T-helper 17 cell (primary cell): Measurements from ENCODE around the gene CST5. TPM values are rescaled to one million over a fixed set of nuclear protein-coding genes. Genes with fewer than 3 reads are reported as not detected.
"Not testable (repeated sequence)": the region's sequence is repeated elsewhere in the genome, so short reads cannot be mapped to it uniquely, and the experiment has no call there.

ENCODE experiments used
- ATAC-seq: fragments of 150-1000 bp; cut with Tn5 transposase; 2 replicates; pipeline ENCODE4 v1.10.0; 2021; ENCODE audit warnings: mild to moderate bottlenecking, moderate library complexity
- DNase-seq, 3 donors: peaks; one replicate each; pipeline versions ENCODE4 v3.0.0 to v3.0.0-alpha.2; 2020 to 2021
- H3K9me3 ChIP-seq: one replicate; pipeline ENCODE4 v1.7.0; 2013; ENCODE audit warnings: low read length, mild to moderate bottlenecking; ENCODE audit not compliant: control insufficient read depth, poor library complexity, severe bottlenecking
- H3K27ac Mint-ChIP-seq: one replicate; pipeline ENCODE4 v1.8.0; 2022; ENCODE audit warnings: mild to moderate bottlenecking, moderate library complexity, mixed read lengths
- H3K27me3 Mint-ChIP-seq: one replicate; pipeline ENCODE4 v1.8.0; 2022; ENCODE audit warnings: mixed read lengths
- H3K36me3 Mint-ChIP-seq: one replicate; pipeline ENCODE4 v1.8.0; 2022; ENCODE audit warnings: low read depth, mixed read lengths
- H3K4me1 Mint-ChIP-seq: one replicate; pipeline ENCODE4 v1.8.0; 2022; ENCODE audit warnings: mild to moderate bottlenecking, mixed read lengths
- H3K4me3 Mint-ChIP-seq: one replicate; pipeline ENCODE4 v1.8.0; 2022; ENCODE audit warnings: mild to moderate bottlenecking, moderate library complexity, mixed read lengths
- total RNA-seq, 4 donors: library from RNA in 2 of 4; stranded (reverse) in 2 of 4; gene quantifications; one replicate each; pipeline ENCODE4 v1.2.3 and lab custom pipeline; 2022 to 2026

Gene CST5
- total RNA-seq, 2 donors from 2014 or later, result not detected

DNA sequence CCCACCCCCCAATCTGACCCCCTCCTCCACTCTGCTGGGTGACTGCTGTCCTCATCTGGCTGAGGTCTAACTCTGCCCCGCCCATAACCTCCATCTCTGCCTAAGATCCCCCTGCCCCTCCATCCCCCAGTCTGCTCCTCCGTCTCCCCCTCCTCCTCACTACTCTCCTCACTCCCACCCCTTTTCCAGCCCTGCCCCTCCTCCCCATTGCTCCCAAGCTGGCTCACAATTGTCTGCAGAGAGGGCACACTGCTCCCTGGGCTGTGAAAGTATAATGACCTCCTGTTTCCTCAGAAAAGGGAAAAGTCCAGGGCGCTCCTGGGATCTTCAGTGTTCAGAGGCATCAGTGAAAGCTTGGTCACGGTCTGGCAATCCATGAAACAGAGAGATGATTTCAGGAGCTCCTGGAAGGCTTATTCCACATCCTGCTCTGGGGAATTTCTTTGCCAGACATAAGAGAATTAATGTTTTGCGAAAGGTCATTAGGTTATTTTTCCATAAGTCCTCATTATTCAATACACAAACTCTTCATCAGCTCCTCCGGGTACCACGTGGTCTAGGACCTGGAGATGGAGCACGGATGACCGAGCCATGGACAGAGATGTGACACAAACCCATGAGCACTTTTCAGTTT is 21.5 kb downstream of the CST5 start:
- Mint-ChIP-seq H3K27me3 (peaks cover 17% of the 10 kb centered on the region), H3K36me3 (no peaks in the 10 kb centered on the region), H3K4me3 (no peak overlapping the region), H3K27ac (no peak overlapping the region), H3K4me1 (peaks cover 2% of the 10 kb centered on the region)
- no peak for ATAC-seq
- DNase-seq, result no peak
- no peaks in the 10 kb centered on the region for H3K9me3 ChIP-seq

DNA sequence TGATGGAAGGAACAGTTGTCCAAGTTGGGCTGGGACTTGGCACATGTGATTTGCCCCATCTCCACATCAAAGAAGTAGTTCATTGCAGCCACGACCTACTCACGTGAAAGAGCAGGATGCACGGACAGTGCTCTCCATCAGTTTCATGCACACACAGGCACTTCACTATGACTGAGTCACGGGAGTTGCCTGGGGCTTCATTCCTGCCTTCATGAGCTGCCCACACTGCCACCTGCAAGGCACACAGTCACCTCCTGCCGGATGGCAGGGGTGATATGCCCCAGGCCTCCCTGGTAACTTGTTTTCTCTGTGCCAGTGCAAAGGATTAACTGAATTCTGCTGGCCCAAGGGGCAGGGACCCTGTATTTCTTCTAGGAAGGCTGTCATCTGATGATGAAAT is 22.8 kb downstream of the CST5 start:
- H3K27me3 Mint-ChIP-seq, result peaks cover 22% of the 10 kb centered on the region
- H3K36me3 Mint-ChIP-seq, result no peaks in the 10 kb centered on the region
- no peaks in the 10 kb centered on the region for H3K4me1 Mint-ChIP-seq
- H3K9me3 ChIP-seq, result no peaks in the 10 kb centered on the region
- H3K4me3 Mint-ChIP-seq, result no peak overlapping the region
- DNase-seq, result no peak
- no peak for ATAC-seq
- H3K27ac Mint-ChIP-seq, result no peak overlapping the region

DNA sequence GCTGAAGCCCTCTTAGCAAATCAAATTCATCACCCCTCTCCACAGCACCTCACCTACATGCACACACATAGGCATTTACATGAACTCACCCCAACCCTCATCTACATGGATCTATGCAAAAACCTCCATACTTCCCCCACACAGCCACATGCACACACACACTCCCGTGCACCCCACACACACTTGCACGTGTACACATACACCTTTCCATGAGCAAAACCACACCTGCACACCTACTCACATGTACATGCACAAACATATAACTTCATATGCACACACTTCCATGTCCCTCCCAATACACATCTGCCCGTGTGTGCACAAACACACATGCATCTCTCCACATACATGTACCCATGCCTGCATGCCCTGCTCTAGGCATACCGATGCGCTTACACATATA is 23.3 kb downstream of the CST5 start:
- no peaks in the 10 kb centered on the region for H3K9me3 ChIP-seq
- Mint-ChIP-seq H3K4me1 (no peaks in the 10 kb centered on the region), H3K4me3 (no peak overlapping the region), H3K36me3 (no peaks in the 10 kb centered on the region), H3K27me3 (peaks cover 22% of the 10 kb centered on the region), H3K27ac (no peak overlapping the region)
- no peak for ATAC-seq
- DNase-seq, result no peak

DNA sequence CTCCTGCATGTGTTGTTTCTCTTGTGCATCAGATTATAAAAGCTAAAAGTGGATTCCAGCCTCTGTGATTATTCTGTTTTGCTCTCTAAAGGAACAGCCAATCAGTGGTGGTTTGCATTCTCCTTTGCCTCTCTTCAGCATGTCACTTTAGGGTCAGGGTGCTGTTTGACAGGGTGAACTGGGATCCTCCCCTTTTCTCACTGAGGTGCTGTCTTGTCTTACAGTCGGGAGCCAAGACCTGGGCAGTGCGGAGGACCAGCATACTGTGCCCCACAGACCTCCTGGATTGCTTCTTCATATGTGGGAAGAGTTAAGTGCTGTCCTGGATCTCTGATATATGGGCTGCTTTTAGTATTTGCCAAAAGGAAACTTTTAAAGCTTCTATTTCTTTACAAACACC is 37.9 kb downstream of the CST5 start:
- ATAC-seq, result no peak
- H3K36me3 Mint-ChIP-seq, result no peaks in the 10 kb centered on the region
- no peaks in the 10 kb centered on the region for H3K4me1 Mint-ChIP-seq
- no peak overlapping the region for H3K27ac Mint-ChIP-seq
- no peak overlapping the region for H3K4me3 Mint-ChIP-seq
- no peaks in the 10 kb centered on the region for H3K9me3 ChIP-seq
- DNase-seq, result no peak
- H3K27me3 Mint-ChIP-seq, result peaks cover 6% of the 10 kb centered on the region

- no peaks in the 10 kb centered on the region for H3K9me3 ChIP-seq
- DNase-seq, result no peak
- H3K27me3 Mint-ChIP-seq, result no peaks in the 10 kb centered on the region
- H3K36me3 Mint-ChIP-seq, result no peaks in the 10 kb centered on the region
- H3K4me3 Mint-ChIP-seq, result no peak overlapping the region
- no peaks in the 10 kb centered on the region for H3K4me1 Mint-ChIP-seq
- H3K27ac Mint-ChIP-seq, result no peak overlapping the region
- no peak for ATAC-seq
These were observed 43.8 kb downstream of the CST5 start for GRCh38 chr20:23835716-23836115.

DNA sequence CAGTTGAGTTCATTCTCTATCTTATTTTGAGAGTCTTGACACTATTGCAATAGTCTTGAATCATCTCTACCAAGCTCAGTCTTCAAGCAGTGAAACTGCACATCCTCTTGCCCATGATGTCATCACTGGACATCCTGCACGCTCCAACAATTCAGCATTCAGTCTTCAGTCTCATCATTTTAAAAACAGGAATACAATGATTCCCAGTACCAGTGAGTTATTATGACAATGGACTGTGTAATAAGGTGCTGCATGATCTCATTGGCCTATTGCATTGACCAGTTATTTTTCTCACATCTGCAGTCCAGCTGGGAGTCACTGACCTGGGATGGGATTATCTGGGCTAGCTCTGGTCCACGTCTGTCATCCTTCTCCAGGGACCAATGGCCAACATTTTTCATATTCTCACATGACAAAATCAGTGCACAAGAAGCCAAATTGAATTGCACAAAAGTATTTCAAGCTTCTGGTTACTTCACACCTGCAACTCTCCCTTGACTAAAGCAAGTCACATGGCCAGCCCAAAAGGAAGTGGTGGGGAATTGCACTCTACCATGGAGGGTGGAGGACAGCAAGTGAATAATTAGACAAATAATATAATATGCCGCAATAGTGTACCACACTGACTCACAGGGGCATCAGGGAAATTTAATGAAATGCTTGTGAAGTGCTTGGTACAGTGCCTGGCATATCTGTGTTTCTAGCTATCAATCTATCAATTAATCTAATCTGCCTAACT is 46.6 kb downstream of the CST5 start:
- DNase-seq (no peak), ATAC-seq (no peak)
- Mint-ChIP-seq H3K4me3 (no peak overlapping the region), H3K27me3 (peaks cover 22% of the 10 kb centered on the region), H3K36me3 (no peaks in the 10 kb centered on the region), H3K27ac (no peak overlapping the region), H3K4me1 (no peaks in the 10 kb centered on the region)
- H3K9me3 ChIP-seq, result no peaks in the 10 kb centered on the region

DNA sequence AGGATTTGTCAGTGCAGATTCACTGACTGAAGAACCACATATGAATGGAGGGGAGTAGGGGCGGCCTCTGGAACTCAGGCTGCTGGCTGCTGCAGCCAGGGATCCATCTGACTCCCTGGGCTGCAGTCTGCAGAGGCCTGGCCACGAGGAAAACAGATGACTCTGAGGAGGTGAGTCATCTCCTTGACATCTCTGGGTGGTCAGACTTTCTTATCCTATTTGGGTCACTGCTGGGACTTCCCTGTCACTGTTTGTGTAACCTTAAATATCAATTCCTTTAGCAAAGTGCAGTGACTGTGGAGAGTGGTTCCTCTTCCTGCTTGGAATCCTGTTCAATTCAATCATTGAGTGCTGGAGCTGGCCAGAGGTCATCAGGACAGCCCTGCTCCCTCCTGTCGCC is 47.6 kb downstream of the CST5 start:
- not testable (repeated sequence) for H3K4me3 Mint-ChIP-seq, H3K36me3 Mint-ChIP-seq, H3K27ac Mint-ChIP-seq, H3K4me1 Mint-ChIP-seq, ATAC-seq, DNase-seq, H3K9me3 ChIP-seq
- H3K27me3 Mint-ChIP-seq, result peaks cover 26% of the 10 kb centered on the region

DNA sequence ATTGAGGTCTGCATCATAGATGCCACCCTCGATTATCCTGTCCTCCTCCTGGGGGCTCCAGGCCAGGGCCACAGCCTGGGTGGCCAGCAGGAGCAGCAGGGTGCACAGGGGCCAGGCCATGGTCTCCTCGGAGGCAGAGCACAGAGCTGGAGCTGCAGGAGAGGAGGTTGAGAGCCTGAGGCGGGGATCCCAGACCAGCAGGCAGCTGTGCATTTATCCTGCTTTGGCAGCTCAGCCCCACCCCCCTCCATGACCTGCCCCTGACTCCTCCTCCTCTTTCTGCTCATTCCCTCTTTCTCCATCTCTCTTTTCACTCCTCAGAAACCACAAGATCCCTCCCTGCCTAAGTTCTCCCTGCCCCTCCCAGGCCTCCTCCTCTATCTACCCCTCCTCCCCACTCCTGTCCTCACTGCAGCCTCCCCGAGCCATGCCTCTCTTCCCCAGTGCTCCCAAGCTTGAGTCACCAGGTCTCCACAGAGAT is 53.0 kb downstream of the CST5 start, which contains the start of gene CST2:
Gene CST2, minus strand, starts transcription at position 189 of the 481 bp plus-strand sequence. Its CDS starts 69 bp downstream, at position 120.
- ATAC-seq (no peak), DNase-seq (no peak)
- H3K4me1 Mint-ChIP-seq, result peaks cover 3% of the 10 kb centered on the region
- H3K27ac Mint-ChIP-seq, result no peak within 1 kb of the TSS
- H3K27me3 Mint-ChIP-seq, result peaks cover 54% of the 10 kb centered on the region
- no peak within 1 kb of the TSS for H3K4me3 Mint-ChIP-seq
- peaks cover 3% of the 10 kb centered on the region for H3K36me3 Mint-ChIP-seq
- no peaks in the 10 kb centered on the region for H3K9me3 ChIP-seq

Other genes starting within 250 kb of the CST5 start
- 10 to 100 TPM; 29.5 to 87.5 TPM for gene CST3, start 241.8 kb downstream of the CST5 start, total RNA-seq
- not detected for gene CST4, start 190.7 kb downstream of the CST5 start, total RNA-seq
- not detected for gene CST1, start 128.8 kb downstream of the CST5 start, total RNA-seq
- not detected for gene CST2, start 53.0 kb downstream of the CST5 start, total RNA-seq
- not detected for gene GGTLC1, start 109.0 kb upstream of the CST5 start, total RNA-seq